Activated CD4-positive, CD25-positive, alpha-beta regulatory T cell treated with anti-CD3 and anti-CD28 coated beads, Interleukin-2, amount 50 U/mL, for 24 hours (primary cell): ENCODE results near the gene LAMA3.

ENCODE experiments used
- ATAC-seq, 2 donors: fragments of 150-1000 bp; cut with Tn5 transposase; one replicate each; pipeline ENCODE4 v1.10.0; 2021; ENCODE audit warnings: mild to moderate bottlenecking in 1 of 2, moderate library complexity in 1 of 2

LAMA3 gene

GRCh38 chr18:23983112-23983511 is 293.9 kb downstream of the LAMA3 start:
- no peak for ATAC-seq

GRCh38 chr18:23986600-23987359 is 297.5 kb downstream of the LAMA3 start:
- ATAC-seq = peak; percentile 81 to 84

DNA sequence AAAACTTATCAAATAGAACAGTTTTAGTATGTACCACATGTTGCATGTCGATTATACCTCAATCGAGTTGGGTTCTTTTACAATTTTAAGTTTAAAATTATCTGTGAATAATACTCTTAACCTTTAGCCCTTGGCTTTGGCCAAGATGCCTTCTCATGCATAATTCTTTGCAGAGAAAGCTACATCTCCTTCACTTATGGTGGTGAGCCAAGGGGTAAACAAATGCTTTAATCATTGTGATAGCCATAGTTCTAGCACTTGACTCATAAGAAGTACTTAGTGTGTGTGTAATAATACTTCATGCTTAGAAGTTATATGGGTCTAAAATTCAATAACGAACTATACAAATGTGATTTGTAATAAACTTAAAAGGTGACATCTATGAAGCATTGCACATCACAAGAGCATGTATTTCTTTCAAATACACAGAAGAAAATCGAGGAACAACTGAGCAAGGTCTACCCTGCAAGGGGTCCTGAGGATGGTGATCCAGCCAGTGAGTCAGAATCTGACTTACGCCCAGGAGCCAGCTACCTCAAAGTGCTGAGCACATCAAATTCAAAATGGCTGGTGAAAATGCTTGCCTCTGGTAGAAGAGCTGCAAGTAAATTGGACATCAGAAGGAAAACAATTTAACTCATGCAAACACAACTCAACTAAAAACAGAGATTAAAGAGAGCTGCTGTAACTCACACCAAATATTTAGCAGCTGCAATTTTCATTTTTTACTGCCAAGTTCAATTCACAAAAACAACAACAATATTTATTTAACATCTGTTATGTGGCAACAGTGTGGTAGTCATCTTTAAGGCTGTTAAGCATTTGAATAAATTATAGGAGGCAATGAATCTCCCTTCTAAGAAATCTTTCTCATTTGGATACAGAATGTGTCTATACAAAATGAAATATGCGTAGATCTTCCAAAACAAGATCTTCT is 301.5 kb downstream of the LAMA3 start:
- no peak for ATAC-seq

GRCh38 chr18:23992089-23992940 is 303.1 kb downstream of the LAMA3 start:
- ATAC-seq = peak; percentile 92 to 95

GRCh38 chr18:23992941-23993280 is 303.7 kb downstream of the LAMA3 start:
- peak; percentile 28 to 50 for ATAC-seq

DNA sequence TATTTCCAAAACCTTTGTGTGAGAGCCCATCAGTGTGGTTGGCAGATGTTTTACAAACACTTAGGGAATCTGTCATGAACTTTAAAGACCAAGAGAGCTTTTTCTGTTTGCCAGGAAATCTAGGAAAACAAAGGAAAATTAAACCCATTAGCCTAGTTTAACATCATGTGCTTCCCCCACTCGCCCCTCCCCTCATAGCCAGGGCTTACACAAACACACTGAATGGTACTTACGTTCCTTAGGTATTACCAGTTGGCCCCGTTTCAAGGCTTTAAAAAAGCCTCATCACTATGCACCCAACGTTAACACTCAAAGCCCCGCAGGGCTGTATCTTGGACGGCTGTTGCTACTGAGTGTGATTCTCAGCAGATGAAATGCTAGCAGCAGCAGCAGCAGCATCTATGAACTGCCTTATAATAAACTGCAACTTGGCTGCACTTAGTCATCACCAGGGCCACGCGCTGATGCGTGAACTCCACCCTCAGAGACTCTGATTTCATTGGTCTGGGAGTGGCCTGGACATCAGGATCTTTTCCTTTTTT is 305.2 kb downstream of the LAMA3 start:
- peak; percentile 30 to 39 for ATAC-seq

GRCh38 chr18:23995180-23995579 is 305.9 kb downstream of the LAMA3 start:
- no peak for ATAC-seq

GRCh38 chr18:23998018-23998417 is 308.8 kb downstream of the LAMA3 start:
- no peak for ATAC-seq

GRCh38 chr18:23998820-23999219 is 309.6 kb downstream of the LAMA3 start:
- ATAC-seq = no peak

GRCh38 chr18:24000613-24001490 is 311.6 kb downstream of the LAMA3 start:
- ATAC-seq = peak; percentile 74 to 75

DNA sequence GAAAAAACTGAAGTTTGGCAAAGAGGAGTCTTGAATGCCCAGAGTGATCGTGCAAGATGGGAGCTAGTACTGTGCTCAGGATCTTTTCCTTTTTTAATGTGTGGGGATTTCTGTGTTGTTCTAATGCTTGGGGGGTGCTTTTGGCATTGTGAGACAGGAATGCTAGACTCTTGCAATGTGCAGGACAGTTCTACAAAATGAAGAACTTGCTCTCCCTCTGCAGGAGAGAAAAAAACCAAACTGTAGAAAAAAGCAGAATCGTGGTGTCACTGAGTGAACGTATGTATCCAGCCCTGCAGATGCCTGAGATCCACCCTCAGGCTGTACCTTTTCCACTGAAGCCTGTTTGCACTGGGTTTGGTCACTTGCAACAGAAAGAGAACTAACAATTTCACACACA is 313.2 kb downstream of the LAMA3 start:
- ATAC-seq = no peak

GRCh38 chr18:24003288-24003687 is 314.0 kb downstream of the LAMA3 start:
- ATAC-seq = no peak

DNA sequence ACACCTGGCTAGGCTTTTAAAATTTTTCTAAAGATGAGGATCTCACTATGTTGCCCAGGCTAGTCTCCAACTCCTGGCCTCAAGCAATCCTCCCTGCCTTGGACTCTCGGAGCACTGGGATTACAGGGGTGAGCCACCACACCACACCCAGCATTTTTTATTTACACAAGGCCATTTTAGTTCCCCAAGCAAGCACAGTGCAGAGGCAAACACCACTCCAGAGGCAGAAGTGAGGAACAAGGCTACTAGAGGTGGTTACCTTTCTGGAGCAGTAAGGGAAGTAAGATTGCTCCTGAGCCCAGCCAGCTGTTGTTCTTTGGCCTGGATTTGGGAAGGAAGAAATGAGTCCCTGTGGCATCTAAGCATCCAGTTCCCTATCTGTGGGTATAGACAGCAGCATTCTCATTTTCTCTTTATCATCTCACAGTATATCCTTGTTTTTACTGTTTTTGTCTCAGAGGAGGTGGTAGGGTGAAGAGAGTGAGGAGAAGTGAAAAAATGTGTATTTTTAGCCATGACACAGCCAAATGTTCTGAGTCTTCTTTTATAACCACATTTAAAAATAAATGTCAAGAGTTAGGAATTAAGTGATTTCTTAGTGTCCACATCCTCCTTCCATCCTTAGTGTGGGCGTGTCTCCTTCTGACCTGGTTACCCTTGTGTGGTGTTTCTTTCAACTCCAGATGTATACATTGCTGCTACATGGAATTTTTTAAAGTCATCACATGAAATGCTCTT is 314.8 kb downstream of the LAMA3 start:
- no peak for ATAC-seq
